Endothelial cell (in vitro differentiated cells): Measurements from ENCODE around the gene SMIM10L1. TPM values are rescaled to one million over a fixed set of nuclear protein-coding genes. Genes with fewer than 3 reads are reported as not detected.
A peak's percentile ranks its signal among the peaks of the same experiment; 100 is the strongest.

Source experiments
- DNase-seq: peaks from one replicate; pipeline ENCODE4 v3.0.0; 2021; ENCODE audit warnings: low spot score
- H3K27ac Mint-ChIP-seq: one replicate; pipeline ENCODE4 v1.8.0; 2021; ENCODE audit warnings: mixed read lengths, inconsistent platforms; ENCODE audit not compliant: unreplicated experiment
- H3K27me3 Mint-ChIP-seq: one replicate; pipeline ENCODE4 v1.8.0; 2021; ENCODE audit warnings: mild to moderate bottlenecking, moderate library complexity, mixed read lengths, inconsistent platforms; ENCODE audit not compliant: unreplicated experiment
- H3K36me3 Mint-ChIP-seq: one replicate; pipeline ENCODE4 v1.8.0; 2021; ENCODE audit warnings: mild to moderate bottlenecking, low read depth, mixed read lengths, inconsistent platforms; ENCODE audit not compliant: unreplicated experiment
- H3K4me1 Mint-ChIP-seq: one replicate; pipeline ENCODE4 v1.8.0; 2021; ENCODE audit warnings: mild to moderate bottlenecking, mixed read lengths, inconsistent platforms; ENCODE audit not compliant: unreplicated experiment
- H3K4me3 Mint-ChIP-seq: one replicate; pipeline ENCODE4 v1.8.0; 2021; ENCODE audit warnings: mild to moderate bottlenecking, mixed read lengths, inconsistent platforms; ENCODE audit not compliant: unreplicated experiment
- H3K9me3 Mint-ChIP-seq: one replicate; pipeline ENCODE4 v1.8.0; 2021; ENCODE audit warnings: mixed read lengths, inconsistent platforms; ENCODE audit not compliant: unreplicated experiment
- CTCF ChIP-seq: fragments of 200-600 bp; sonication (generic); IDR thresholded peaks from one replicate; pipeline ENCODE4 v1.5.0; 2021; ENCODE audit warnings: antibody characterized with exemption; ENCODE audit not compliant: unreplicated experiment
- total RNA-seq: library from RNA; stranded (reverse); fragmentation: NEBNext Ultra II Directional; extraction: Animal tissue kit (Norgen Biotek cat#: 25700); gene quantifications from one replicate; pipeline ENCODE4 v1.2.1, GENCODE V29; 2021; ENCODE audit not compliant: unreplicated experiment

SMIM10L1 gene
- total RNA-seq, 1 donor from 2014 or later: 15.9 TPM

GRCh38 chr12:11164384-11164783 lies 6.6 kb upstream of the SMIM10L1 start:
- peaks cover 2% of the 10 kb centered on the region for H3K27me3 Mint-ChIP-seq
- DNase-seq: no peak
- peaks cover 7% of the 10 kb centered on the region for H3K36me3 Mint-ChIP-seq
- H3K4me1 Mint-ChIP-seq: peaks cover 10% of the 10 kb centered on the region
- no peak overlapping the region for H3K27ac Mint-ChIP-seq
- no peak for TF ChIP-seq CTCF
- no peak overlapping the region for H3K4me3 Mint-ChIP-seq
- no peaks in the 10 kb centered on the region for H3K9me3 Mint-ChIP-seq

GRCh38 chr12:11166300-11166699 lies 4.7 kb upstream of the SMIM10L1 start:
- no peak overlapping the region for H3K4me3 Mint-ChIP-seq
- no peak for DNase-seq
- no peaks in the 10 kb centered on the region for H3K9me3 Mint-ChIP-seq
- no peak for TF ChIP-seq CTCF
- H3K27me3 Mint-ChIP-seq: peaks cover 4% of the 10 kb centered on the region
- H3K36me3 Mint-ChIP-seq: peaks cover 7% of the 10 kb centered on the region
- H3K4me1 Mint-ChIP-seq: peaks cover 16% of the 10 kb centered on the region
- no peak overlapping the region for H3K27ac Mint-ChIP-seq

GRCh38 chr12:11170810-11171144 lies 217 bp upstream of the SMIM10L1 start:
- Mint-ChIP-seq H3K36me3 (peaks cover 7% of the 10 kb centered on the region), H3K4me1 (peaks cover 21% of the 10 kb centered on the region), H3K4me3 (peak overlapping the region; percentile 94), H3K27me3 (peaks cover 5% of the 10 kb centered on the region), H3K9me3 (no peaks in the 10 kb centered on the region), H3K27ac (peak overlapping the region; percentile 88)
- TF ChIP-seq CTCF: no peak
- DNase-seq: no peak

GRCh38 chr12:11171969-11172675 lies 1.1 kb downstream of the SMIM10L1 start:
- peak overlapping the region; percentile 90 for H3K4me3 Mint-ChIP-seq
- TF ChIP-seq CTCF: no peak
- H3K27ac Mint-ChIP-seq: peak overlapping the region; percentile 90
- peaks cover 3% of the 10 kb centered on the region for H3K36me3 Mint-ChIP-seq
- peaks cover 5% of the 10 kb centered on the region for H3K27me3 Mint-ChIP-seq
- peaks cover 16% of the 10 kb centered on the region for H3K4me1 Mint-ChIP-seq
- DNase-seq: peak; percentile 7
- H3K9me3 Mint-ChIP-seq: no peaks in the 10 kb centered on the region

GRCh38 chr12:11174022-11174421 lies 3.0 kb downstream of the SMIM10L1 start:
- Mint-ChIP-seq H3K4me3 (no peak overlapping the region), H3K9me3 (no peaks in the 10 kb centered on the region), H3K36me3 (peaks cover 1% of the 10 kb centered on the region), H3K4me1 (peaks cover 14% of the 10 kb centered on the region), H3K27ac (no peak overlapping the region), H3K27me3 (peaks cover 5% of the 10 kb centered on the region)
- TF ChIP-seq CTCF: no peak
- no peak for DNase-seq
